GM18870 (cell line): ENCODE measurements around the gene MICAL3.

Experiments
- ATAC-seq: cut with Tn5 transposase; IDR thresholded peaks from one replicate; pipeline ENCODE4 v1.9.1; 2021; ENCODE audit warnings: moderate library complexity; ENCODE audit not compliant: unreplicated experiment

The MICAL3 gene

DNA sequence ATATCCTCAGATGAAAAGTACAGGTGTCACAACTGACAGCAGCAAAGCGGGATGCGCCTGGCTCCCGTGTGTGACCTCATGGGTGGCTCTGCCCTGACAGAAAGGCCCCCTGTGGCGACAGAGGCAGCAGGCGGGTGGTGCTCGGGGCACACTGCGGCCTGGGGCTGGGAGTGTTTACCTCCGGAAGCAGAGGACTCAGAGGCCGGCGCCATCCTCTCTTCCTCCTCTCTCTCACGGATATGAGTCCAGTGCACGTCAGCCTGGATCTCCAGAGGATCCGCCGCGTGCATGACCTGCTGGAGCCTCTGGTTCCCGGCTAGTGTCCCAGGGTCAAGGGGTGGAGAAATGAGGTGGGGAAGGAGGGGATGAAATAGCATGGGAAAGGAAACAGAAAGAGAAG is 196.9 kb downstream of the MICAL3 start:
- ATAC-seq: no peak

GRCh38 chr22:17825876-17826550 is 198.3 kb downstream of the MICAL3 start:
- no peak for ATAC-seq

DNA sequence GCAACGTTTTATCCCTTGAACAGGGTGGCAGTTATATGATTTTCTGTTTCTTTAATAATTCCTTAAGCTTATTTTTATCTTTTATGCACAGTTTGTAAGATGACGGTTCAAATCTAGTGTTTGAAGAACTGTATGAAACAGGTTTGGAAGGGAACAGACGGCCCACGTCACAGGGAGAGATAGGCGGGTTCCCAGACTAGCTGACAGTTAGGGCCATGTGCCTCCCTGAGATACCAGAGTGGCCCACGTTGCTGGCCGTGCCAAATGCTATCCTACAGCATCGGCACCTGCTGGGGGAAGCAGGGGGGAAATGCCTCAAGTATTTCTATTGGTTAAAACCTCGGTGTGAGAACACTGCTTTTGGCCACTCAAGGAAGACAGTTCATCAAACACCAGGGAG is 199.9 kb downstream of the MICAL3 start:
- no peak for ATAC-seq

DNA sequence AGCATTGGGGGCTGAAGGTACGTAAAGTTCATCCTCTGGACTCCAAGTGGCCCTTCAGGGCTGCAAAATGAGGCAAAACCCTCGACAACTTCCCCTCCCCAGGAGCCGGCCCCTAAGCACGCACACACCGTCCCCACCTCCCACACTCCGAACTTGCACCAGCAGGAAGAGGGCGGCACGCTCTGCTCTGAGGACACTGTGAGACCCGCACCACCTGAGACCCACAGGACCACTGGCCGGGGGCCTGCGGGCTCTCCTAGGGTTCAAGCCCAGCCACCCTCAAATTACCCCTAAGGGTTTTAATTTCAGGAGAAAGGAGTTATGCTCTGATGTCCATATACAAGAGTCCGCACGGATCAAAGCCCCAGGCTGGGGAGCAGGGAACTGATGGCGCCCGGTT is 200.4 kb downstream of the MICAL3 start:
- ATAC-seq: no peak

DNA sequence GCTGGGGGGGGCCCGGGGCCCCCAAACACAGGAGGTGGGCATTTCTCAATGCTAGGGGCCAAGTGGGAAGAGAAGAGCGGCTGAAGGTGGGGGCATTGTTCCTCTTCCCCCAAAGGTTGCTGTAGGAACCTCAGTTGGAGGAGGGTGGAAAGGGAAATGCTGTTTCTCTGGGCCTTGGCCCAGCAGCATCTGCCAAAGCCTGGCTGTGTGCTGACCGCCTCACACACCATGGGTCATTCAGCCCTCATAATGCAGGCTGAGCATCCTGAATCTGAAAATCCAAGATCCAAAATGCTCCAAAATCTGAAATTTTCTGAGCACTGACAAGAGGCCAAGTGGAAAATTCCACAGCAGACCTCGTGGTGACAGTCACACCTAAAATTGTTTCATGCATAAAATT is 201.1 kb downstream of the MICAL3 start:
- ATAC-seq: no peak

DNA sequence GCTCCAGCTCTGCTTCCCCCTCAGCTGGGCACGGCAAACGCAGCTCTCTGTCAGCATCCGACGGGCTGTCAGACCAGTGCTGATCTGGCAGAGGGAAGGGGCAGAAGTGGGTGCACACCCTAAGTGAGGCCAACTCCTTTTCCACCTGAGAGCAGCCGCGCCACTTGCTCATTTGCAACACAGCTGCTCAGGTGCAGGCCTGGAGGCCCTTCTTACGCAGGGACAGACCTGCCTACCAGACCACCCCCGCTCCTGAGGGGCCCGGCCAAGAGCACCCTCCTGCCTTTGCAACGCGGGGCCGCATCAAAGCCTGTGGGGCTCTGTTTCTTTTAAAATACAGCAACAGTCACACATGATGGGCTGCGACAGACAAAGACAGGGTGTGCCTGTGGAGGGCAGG is 202.3 kb downstream of the MICAL3 start:
- ATAC-seq: no peak

DNA sequence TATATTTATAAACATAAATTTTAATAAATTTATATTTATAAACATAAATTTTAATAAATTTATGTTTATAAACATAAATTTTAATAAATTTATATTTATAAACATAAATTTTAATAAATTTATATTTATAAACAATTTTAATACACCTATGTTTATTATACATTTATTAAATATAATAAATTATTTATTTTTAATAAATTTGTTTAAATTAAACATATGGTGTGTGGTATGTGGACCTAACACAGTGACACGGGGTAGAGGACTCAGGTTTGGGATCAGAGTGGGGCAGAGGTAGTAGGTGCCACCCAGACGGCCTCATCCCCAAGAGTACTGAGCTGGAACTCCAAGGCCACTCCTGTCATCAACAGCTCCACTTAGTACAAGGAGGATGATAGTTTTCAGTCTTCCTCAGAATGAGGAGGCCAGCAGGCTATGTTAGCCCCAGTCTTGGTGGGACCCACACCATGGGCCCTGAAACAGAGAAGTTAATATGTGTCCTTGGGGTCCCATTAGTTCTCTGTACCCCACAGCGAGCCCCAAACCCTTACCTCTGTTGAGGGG is 203.4 kb downstream of the MICAL3 start:
- ATAC-seq: no peak

GRCh38 chr22:17818649-17819048 is 205.7 kb downstream of the MICAL3 start:
- ATAC-seq: no peak

DNA sequence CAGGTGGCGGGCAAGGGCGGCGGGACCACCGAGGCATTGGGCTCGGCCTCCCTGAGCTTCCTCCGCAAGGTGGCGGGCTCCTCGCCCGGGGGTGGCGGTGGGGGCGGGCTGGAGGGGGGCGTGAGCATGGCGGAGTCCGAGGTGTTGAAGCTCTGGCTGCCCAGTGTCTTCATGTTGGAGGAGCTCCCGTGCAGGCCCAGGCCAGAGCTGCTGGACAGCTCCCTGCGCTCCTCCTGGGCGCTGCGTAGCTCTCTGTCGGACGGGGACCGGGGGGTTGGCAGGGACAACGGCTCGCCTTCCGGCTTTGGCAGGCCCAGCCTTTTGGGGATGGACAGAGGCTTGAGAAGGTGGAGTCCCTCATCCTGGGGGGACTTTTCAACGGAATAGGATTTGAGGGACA is 206.2 kb downstream of the MICAL3 start:
- ATAC-seq: no peak

- ATAC-seq: no peak
These were observed 206.8 kb downstream of the MICAL3 start for GRCh38 chr22:17817511-17818065.

GRCh38 chr22:17817079-17817478 is 207.3 kb downstream of the MICAL3 start:
- ATAC-seq: no peak

- no peak for ATAC-seq
These were observed 207.7 kb downstream of the MICAL3 start for GRCh38 chr22:17816649-17817048.

GRCh38 chr22:17815703-17816254 is 208.6 kb downstream of the MICAL3 start:
- no peak for ATAC-seq

GRCh38 chr22:17814830-17815229 is 209.5 kb downstream of the MICAL3 start:
- ATAC-seq: no peak

- no peak for ATAC-seq
These were observed 210.3 kb downstream of the MICAL3 start for GRCh38 chr22:17814084-17814483.

- ATAC-seq: no peak
These were observed 213.2 kb downstream of the MICAL3 start for GRCh38 chr22:17811119-17811518.

- ATAC-seq: no peak
These were observed 213.7 kb downstream of the MICAL3 start for GRCh38 chr22:17810570-17811116.

- no peak for ATAC-seq
These were observed 215.5 kb downstream of the MICAL3 start for GRCh38 chr22:17808693-17809403.

GRCh38 chr22:17807578-17808410 is 216.6 kb downstream of the MICAL3 start:
- ATAC-seq: no peak

GRCh38 chr22:17807086-17807485 is 217.3 kb downstream of the MICAL3 start:
- ATAC-seq: no peak

GRCh38 chr22:17806437-17806836 is 217.9 kb downstream of the MICAL3 start:
- no peak for ATAC-seq
